ENCODE results near the gene FARS2. TPM values are rescaled to one million over a fixed set of nuclear protein-coding genes. Genes with fewer than 3 reads are reported as not detected.

FARS2 gene
- total and polyA plus RNA-seq, 7 donors = 8.1 to 21.0 (median 12.5) TPM

DNA sequence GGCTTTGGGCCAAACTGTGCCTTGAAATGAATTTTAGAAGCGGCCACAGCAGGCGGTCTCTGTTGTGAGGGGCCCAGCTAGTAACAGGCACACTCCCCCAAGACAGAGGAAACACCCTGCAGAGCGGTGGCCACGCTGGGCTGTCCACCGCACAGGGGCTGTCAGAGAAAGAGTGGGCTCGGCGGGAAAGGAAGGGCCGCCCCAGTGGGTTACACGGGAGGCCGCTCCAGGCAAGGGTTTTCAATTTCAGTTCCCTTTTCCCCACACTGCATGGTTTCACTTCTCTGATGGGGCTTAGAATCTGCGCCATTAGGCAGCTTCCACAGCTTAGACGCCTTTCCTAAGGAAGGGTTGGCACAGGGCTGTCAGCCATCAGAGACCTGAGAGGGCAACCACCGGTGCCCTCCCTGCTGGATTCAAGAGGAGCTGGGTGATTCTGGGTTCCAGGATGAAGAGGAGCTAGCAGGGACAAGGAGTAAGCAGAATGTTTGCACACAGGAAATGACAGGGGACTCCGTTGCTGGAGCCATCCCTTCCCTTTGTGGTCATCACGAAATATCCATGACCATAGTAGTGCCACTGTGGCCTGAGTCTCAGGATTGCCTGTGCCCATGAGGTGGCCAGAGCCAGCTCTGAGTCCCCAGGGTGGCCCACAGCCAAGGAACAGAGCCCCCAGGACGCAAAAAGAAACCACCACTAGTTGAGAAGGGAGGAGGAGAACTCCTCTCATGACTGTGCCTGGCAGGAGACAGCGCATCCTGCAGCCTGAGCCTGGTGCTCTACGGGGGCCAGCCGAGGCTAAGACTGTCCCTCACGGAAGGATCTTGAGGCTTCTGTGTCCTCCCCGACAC is 462.8 kb downstream of the FARS2 start:
- H3K27me3 ChIP-seq = no peaks in the 10 kb centered on the region
- TF ChIP-seq EP300 (IDR thresholded peaks at IDR 0.05) (no peak), POLR2A (IDR thresholded peaks at IDR 0.05) (no peak), POLR2AphosphoS5 (IDR thresholded peaks at IDR 0.05) (no peak)
- TF ChIP-seq, protein P1, sequence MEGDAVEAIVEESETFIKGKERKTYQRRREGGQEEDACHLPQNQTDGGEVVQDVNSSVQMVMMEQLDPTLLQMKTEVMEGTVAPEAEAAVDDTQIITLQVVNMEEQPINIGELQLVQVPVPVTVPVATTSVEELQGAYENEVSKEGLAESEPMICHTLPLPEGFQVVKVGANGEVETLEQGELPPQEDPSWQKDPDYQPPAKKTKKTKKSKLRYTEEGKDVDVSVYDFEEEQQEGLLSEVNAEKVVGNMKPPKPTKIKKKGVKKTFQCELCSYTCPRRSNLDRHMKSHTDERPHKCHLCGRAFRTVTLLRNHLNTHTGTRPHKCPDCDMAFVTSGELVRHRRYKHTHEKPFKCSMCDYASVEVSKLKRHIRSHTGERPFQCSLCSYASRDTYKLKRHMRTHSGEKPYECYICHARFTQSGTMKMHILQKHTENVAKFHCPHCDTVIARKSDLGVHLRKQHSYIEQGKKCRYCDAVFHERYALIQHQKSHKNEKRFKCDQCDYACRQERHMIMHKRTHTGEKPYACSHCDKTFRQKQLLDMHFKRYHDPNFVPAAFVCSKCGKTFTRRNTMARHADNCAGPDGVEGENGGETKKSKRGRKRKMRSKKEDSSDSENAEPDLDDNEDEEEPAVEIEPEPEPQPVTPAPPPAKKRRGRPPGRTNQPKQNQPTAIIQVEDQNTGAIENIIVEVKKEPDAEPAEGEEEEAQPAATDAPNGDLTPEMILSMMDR (IDR thresholded peaks at IDR 0.05) = no peak
- peak overlapping the region in 2 of 4 donors; percentile 14 to 18 for H3K27ac ChIP-seq
- no peak for DNase-seq
- intact Hi-C loops (cut with DNase I) = no loop called here
- H3K9me3 ChIP-seq = no peaks in the 10 kb centered on the region
- H3K4me3 ChIP-seq = no peak overlapping the region
- no peaks in the 10 kb centered on the region for H3K36me3 ChIP-seq
- no peaks in the 10 kb centered on the region for H3K4me1 ChIP-seq
- 61 to 88% methylated on average over 21 of the region's 21 CpGs for WGBS, 2 donors

- H3K36me3 ChIP-seq = no peaks in the 10 kb centered on the region
- H3K9me3 ChIP-seq = no peaks in the 10 kb centered on the region
- 93 to 95% methylated on average over 10 of the region's 10 CpGs for WGBS, 2 donors
- H3K4me1 ChIP-seq = no peaks in the 10 kb centered on the region
- TF ChIP-seq POLR2A (IDR thresholded peaks at IDR 0.05) (no peak), EP300 (IDR thresholded peaks at IDR 0.05) (no peak), POLR2AphosphoS5 (IDR thresholded peaks at IDR 0.05) (no peak)
- TF ChIP-seq, protein P1 (IDR thresholded peaks at IDR 0.05) = no peak
- no peaks in the 10 kb centered on the region for H3K27me3 ChIP-seq
- no peak overlapping the region for H3K27ac ChIP-seq
- H3K4me3 ChIP-seq = no peak overlapping the region
- intact Hi-C loops (cut with DNase I) = no loop called here
- no peak for DNase-seq
Measured at GRCh38 chr6:5724911-5725310, 463.6 kb downstream of the FARS2 start.

DNA sequence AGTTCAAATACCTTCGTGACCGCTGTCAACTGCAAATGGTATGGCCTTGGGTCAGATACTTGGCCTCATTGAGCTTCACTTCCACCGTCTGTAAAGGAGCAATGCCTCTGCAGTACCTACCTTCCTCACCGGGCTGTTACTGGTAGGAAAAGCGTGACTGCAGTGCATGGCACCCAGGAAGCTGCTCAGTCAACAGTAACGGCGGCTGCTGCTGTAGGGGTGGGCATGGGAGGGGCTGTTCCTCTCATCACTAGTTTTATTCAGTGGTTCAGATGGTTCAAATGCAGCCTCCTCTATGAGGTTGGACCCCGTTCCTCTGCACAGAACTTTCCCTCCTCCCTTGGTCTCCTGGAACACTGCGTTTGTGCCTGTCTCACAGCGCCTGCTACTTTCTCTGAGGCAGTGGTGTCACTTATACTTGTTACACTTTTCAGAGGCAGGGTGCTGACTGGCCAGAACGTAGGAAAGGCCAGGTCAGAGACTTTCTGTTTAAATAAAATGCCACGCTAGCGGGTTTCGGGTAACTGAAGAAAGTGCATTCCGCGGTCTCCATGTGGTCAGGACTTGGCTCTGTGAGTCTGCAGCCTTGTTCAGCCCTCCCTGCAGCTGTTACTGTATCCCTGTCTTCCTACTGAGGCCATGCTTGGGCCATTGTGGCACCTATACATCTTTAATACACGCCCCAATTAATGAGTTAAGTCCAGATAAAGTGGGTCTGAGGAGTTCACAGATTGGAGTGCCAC is 465.8 kb downstream of the FARS2 start:
- TF ChIP-seq, protein P1 (IDR thresholded peaks at IDR 0.05) = no peak
- TF ChIP-seq POLR2AphosphoS5 (IDR thresholded peaks at IDR 0.05) = no peak
- no peak for TF ChIP-seq POLR2A (IDR thresholded peaks at IDR 0.05)
- no peak for TF ChIP-seq EP300 (IDR thresholded peaks at IDR 0.05)
- no peak overlapping the region for H3K4me3 ChIP-seq
- no peak overlapping the region for H3K27ac ChIP-seq
- no peak for DNase-seq
- intact Hi-C loops (cut with DNase I) = no loop called here
- H3K4me1 ChIP-seq = no peaks in the 10 kb centered on the region
- no peaks in the 10 kb centered on the region for H3K36me3 ChIP-seq
- H3K27me3 ChIP-seq = no peaks in the 10 kb centered on the region
- H3K9me3 ChIP-seq = no peaks in the 10 kb centered on the region
- 93 to 96% methylated on average over 17 of the region's 17 CpGs for WGBS, 2 donors

DNA sequence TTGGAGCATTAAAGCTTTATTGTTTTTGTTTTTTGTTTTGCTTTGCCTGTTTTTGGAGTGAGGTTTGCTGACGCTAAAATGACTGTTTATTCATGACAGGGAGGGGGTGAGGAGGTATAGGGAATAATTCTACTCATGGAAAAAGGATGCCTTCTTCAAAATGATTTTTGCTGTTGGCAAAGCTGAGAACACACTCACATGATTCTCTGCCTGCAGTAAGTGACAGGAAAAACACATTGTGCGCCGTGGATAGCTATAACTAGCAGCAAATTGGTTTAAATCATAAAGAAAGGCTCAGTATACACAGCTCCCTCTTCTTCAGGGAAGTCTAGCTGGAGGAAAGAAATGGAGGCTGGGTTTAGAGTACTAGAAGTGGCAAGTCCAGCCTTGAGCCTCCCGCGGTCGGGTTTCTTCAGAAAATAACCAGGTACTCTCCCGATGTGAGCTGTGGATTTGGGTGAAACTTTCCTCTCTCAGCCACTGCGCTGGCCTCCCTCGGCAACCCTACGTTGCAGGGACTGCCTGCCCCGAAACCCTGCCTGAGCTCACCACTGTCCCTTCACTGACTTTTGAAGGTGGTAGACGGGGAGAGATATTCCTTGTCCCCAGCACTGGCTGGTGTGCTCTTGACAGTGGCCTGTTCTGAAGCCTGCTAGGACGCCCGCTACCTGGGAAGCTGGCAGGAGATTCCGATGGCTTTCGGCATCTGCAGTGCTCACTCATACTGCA is 467.2 kb downstream of the FARS2 start:
- H3K9me3 ChIP-seq = no peaks in the 10 kb centered on the region
- H3K27ac ChIP-seq = no peak overlapping the region
- intact Hi-C loops (cut with DNase I) = no loop called here
- no peaks in the 10 kb centered on the region for H3K27me3 ChIP-seq
- H3K4me1 ChIP-seq = no peaks in the 10 kb centered on the region
- H3K4me3 ChIP-seq = no peak overlapping the region
- TF ChIP-seq, protein P1 (IDR thresholded peaks at IDR 0.05) = no peak
- TF ChIP-seq POLR2AphosphoS5 (IDR thresholded peaks at IDR 0.05) = no peak
- TF ChIP-seq POLR2A (IDR thresholded peaks at IDR 0.05) = no peak
- TF ChIP-seq EP300 (IDR thresholded peaks at IDR 0.05) = no peak
- 90 to 95% methylated on average over 16 of the region's 16 CpGs for WGBS, 2 donors
- no peaks in the 10 kb centered on the region for H3K36me3 ChIP-seq
- DNase-seq = no peak
